SU-DHL-6 (cell line): ENCODE results near the gene ARFGEF2.

Experiments used
- CTCF ChIP-seq: fragments of 200-600 bp; sonication (generic); IDR thresholded peaks from one replicate; pipeline ENCODE4 v1.5.1; 2017; ENCODE audit warnings: antibody characterized with exemption, mild to moderate bottlenecking, low read length, moderate library complexity; ENCODE audit not compliant: insufficient read depth, poor library complexity, severe bottlenecking
- EZH2phosphoT487 ChIP-seq: fragments of 200-600 bp; sonication (generic), shearing (Covaris generic); conservative IDR thresholded peaks from 2 replicates; pipeline ENCODE4 v1.6.1; 2018; ENCODE audit warnings: mild to moderate bottlenecking, antibody characterized with exemption, low read length, moderate library complexity, mixed read lengths

- no peak for TF ChIP-seq CTCF
- no peak for TF ChIP-seq EZH2phosphoT487
Observed at GRCh38 chr20:48903705-48904104, 17.8 kb upstream of the ARFGEF2 start.
